CD1c-positive myeloid dendritic cell (primary cell): ENCODE data around the gene DUXB.

ENCODE experiments used
- DNase-seq: peaks from one replicate; pipeline ENCODE4 v3.0.0-alpha.2; 2016; ENCODE audit errors: extremely low spot score

Gene DUXB

DNA sequence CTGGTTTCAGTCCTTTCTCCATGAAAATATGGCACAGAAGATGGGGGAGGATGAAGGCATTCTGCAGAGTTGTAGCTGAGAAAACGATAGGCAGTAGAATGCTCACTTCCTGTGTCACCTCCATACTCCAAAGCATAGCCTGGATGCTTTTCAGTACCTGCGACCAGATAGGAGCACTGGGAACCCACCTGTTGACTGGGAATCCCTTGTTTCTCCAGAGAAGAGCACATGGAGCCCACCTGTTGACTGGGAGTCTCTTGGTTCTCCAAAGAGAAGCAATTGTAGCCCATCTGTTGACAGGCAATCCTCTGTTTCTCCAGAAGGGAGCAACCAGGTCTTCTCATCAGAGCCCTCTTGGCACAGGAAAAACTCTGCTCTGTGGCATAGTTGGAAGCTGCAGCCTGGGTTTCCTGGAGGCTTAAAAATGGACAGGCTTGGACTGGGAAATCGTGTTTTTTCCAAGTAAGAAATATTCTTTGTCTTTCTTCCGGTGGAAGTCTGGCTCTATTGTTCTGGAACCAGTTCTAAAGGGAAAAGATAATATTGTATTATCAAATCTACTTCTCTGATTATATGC is 40.4 kb downstream of the DUXB start:
- DNase-seq, result no peak

DNA sequence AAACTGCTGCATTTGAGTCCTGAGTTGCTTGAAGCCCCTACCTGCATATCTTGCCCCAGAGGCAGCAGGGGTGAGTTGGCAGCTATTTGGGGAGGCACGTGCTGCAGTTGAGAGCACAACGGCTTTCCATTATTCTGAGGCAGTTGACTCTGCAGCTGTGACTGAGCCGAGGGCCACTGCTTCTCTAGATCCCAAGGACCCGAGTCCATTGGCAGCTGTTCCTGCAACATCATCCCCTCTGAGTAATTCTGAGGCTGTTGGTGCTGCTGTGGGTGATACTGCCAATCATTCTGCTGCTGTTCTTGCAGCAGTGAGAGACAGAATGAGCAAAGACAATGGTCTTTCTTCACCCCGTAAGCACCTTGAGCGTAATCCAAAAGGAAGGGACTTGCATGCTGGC is 40.9 kb downstream of the DUXB start:
- no peak for DNase-seq

DNA sequence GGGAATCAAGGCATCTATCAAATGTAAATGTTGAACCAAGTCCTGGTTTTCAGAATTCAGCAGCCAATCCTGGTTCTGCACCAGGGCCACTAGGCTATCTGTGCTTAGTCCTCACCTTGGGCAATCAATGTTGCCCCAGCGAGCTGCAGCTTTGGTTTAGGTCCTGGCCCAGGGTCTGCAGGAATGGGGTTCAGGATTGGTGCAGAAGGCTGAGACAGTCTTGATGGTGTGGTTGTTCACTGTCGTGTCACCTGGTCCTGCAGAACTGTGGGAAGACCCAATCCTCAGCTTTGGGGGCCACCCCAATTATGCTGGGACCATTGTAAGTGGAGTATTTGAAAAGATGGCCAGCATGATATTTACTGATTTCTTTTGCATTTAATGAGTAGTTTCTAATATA is 43.1 kb downstream of the DUXB start:
- no peak for DNase-seq

GRCh38 chr16:75653922-75654321 is 47.3 kb downstream of the DUXB start:
- no peak for DNase-seq

DNA sequence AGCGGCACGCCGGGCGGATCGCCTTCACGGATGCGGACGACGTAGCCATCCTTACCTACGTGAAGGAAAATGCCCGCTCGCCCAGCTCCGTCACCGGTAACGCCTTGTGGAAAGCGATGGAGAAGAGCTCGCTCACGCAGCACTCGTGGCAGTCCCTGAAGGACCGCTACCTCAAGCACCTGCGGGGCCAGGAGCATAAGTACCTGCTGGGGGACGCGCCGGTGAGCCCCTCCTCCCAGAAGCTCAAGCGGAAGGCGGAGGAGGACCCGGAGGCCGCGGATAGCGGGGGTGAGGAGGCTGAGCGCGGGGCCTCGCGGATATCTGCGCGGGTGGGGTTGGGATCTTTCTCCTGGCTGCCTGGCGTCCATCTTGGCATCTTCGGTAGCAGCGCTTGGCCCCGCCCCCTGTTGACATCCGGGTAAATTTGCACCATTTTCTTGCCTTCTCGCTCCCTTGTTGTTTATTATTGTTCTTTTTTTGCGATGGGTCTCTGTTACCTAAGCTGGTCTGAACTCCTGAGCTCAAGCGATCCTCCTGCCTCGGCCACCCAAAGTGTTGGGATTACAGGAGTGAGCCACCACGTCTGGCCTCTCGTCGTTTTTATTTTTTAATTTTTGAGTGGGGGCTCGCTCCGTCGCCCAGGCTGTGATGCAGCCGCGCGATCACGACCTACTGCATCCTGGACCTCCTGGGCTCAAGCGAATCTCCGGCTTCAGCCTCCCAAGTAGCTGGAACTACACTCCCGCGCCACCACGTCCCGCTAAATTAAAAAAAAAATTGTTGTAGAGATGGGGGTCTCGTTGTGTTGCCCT is 52.8 kb downstream of the DUXB start:
- peak; percentile 90 for DNase-seq

GRCh38 chr16:75647492-75648264 is 53.6 kb downstream of the DUXB start, which contains the start of the genes KARS1 and TERF2IP:
Gene KARS1 (minus strand): TSS chr16:75647665. CDS start chr16:75647639, 26 bp downstream.
Gene TERF2IP (plus strand): TSS chr16:75647773. CDS start chr16:75647883, 110 bp downstream.
- DNase-seq, result peak; percentile 97

- DNase-seq, result peak; percentile 20
Observed at GRCh38 chr16:75647112-75647491, 54.2 kb downstream of the DUXB start.

- no peak for DNase-seq
Observed at GRCh38 chr16:75644240-75645012, 56.8 kb downstream of the DUXB start.
